GM18858 (cell line): Measurements from ENCODE around the gene TSNAXIP1.

Experiments
- ATAC-seq: cut with Tn5 transposase; IDR thresholded peaks from one replicate; pipeline ENCODE4 v1.9.1; 2021; ENCODE audit not compliant: unreplicated experiment

The TSNAXIP1 gene

DNA sequence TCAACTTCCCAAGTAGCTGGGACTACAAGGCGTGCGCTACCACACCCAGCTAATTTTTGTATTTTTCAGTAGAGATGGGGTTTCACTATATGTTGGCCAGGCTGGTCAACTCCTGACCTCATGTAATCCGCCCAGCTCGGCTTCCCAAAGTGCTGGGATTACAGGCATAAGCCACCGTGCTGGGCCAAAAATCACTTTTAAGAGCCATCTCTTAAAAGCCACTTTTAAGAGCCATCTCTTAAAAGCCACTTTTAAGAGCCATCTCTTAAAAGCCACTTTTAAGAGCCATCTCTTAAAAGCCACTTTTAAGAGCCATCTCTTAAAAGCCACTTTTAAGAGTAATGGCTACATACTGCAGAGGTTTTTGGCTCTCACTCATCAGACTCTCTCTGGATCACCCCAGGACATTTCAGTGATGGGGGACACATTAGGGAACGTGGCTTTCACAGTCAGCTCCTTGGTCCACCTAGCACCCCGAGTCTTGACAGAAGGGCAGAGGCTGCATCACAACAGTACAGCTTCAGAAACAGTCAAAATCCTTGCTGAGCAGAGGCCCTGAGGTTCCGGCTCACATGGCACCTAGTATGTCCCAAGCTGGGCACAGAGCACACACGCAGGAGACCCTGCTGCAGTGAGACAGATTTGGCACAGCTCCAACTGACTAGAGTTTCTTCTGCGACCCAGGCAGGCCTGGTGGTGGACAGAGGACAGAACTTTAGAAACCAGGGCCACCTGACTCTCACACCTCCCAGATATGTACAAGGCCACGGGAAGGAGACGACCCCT is 23.9 kb upstream of the TSNAXIP1 start:
- no peak for ATAC-seq

- ATAC-seq: no peak
Measured at GRCh38 chr16:67783353-67783725, 23.4 kb upstream of the TSNAXIP1 start.

DNA sequence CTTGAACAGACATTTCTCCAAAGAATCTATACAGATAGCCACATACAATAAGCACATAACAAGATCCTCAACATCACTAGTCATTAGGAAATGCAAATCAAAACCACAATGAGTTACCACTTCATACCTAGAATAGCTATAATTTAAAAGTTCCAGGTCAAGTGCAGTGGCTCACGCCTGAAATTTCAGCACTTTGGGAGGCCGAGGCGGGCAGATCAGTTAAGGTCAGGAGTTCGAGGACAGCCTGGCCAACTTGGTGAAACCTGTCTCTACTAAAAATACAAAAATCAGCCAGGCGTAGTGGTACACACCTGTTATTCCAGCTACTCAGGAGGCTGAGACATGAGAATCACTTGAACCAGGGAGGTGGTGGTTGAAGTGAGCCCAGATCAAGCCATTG is 20.2 kb upstream of the TSNAXIP1 start:
- ATAC-seq: no peak

DNA sequence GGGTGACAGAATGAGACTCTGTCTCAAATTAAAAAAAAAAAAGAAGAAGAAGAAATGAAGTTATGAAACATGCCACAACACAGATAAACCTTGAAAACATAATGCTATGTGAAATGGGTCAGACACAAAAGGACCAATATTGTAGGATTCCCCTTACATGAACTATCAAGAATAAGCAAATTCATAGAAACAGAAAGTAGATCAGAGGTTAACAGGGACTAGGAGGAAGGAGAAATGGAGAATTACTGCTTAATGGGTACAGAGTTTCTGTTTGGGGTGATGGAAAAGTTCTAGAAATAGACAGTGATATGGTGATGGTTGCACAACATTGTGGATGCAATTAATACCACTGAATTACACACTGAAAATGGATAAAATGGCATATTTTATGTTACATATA is 16.6 kb upstream of the TSNAXIP1 start:
- no peak for ATAC-seq

DNA sequence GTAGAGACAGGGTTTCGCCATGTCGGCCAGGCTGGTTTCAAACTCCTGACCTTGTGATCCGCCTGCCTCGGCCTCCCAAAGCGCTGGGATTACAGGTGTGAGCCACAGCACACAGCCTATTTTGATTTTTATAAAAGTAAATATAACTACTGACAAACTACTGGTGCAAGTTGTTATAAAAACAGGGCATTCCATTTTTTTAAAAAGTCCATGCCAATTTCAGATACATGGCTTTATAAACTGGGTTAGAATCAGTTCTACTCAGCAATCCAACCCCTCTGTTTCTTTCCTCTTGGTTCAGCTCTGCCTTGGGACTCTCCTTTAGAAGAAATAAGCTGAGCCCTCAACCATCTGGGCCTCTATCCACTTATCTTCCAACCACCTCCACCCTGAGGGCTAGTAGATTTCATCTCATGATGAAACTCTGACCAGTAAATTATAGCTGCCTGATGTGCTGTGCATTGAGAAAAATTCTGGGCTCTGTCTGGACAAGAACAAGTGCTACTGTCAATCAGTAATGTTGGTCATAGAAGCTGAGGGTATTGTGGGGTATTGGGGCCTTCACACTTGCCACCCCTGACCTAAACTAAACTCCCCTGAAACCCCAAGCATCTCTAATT is 10.5 kb upstream of the TSNAXIP1 start:
- ATAC-seq: no peak

DNA sequence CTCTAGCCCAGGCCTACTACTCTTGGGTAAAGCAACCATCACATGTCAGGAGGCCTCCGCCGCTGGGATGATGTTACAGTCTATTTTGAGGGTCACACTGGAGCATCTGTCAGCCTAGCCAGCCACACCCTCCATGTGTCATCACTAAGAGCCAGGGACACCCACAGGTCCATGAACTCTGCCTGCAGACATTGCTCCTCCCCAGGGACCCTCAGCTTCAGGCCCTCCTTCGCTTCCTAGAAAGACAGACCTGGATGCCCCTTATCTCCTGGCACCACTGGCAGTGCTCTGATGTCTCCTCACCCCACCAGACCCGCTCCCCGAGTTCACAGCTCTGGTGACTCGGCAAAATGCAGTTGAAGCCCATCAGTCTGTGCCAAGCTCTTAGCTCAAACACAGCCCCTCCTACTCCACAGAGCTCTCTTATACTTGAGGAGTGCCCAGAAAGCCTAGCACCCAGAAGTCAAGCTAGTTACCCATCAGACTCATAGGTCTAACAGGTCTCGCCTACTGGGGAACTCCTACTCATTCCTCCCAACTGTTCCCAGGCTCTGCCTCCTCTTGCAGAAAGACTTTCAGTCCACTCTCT is 6.3 kb upstream of the TSNAXIP1 start:
- no peak for ATAC-seq

- ATAC-seq: no peak
Measured at GRCh38 chr16:67801241-67801640, 5.4 kb upstream of the TSNAXIP1 start.

DNA sequence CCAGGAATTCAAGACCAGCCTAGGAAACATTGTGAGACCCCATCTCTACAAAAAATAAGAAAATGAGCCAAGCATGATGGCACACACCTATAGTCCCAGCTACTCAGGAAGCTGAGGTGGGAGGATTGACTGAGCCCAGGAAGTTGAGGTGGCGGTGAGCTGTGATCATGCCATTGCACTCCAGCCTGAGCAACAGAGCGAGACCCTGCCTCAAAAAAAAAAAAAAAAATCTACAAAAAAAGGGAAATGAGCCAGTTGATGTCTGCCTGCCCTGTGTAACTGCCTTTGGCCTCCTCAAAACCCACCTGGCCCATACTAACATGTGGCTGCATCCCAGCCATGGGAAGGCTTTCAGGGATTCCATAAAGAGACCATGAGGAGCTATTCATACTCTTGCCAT is 4.8 kb upstream of the TSNAXIP1 start:
- no peak for ATAC-seq

- no peak for ATAC-seq
Measured at GRCh38 chr16:67803894-67804293, 2.8 kb upstream of the TSNAXIP1 start.

- no peak for ATAC-seq
Measured at GRCh38 chr16:67804853-67805542, 1.7 kb upstream of the TSNAXIP1 start.

DNA sequence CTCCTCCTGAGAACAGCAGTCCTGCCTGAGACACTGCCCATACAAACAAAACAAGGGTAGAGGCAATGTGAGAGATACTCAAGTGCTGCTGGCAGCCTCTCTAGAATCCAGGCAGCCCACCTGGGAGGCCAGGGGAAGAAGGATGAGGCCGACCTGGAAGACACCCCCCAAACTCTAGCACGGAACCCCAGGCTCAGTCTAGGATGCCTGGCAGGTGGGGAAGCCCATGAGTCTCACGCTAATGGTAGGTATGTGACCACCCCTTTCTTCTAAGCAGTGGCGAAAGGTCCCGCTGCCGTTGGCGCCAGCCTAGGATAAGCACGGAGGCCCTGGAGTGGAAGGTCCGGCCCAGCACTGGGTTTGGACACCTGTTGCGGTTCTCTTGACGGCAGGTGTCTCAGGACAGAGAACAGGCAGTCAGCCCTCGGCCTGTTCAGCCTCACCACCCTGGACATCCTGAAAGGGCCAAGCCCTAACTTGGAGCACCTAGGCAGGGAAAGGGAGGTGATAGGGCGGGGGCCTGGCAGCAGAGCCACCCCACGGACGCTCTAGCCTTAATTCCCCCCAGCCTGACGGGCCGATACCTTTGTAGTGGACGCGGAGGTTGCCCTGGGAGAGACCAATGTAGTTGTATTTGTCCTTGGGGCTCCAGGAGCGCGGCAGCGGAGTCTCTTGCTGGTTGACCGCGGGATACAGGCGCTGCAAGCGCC is 816 bp upstream of the TSNAXIP1 start:
- no peak for ATAC-seq

DNA sequence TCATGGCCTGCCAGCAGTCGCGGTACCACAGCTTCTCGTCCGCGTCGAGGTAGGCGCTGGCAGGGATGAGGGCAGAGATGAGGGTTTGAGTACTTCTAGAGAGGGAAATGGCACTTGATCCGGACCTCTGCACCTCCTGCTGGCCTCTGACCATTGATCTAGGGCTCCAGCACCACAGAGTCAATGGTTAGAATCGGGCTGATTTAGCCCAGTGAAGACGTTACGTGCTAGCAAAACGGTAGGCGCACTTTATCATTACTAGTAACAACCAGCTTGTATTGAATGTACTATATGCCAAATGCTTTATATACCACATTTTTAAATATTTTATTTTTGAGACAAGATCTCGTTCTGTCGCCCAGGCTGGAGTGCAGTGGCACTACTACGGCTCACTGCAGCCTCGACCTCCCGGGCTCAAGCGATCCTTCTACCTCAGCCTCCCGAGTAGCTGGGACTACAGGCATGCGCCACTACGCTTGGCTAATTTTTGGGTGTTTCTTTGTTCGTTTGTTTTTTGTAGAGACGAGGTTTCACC is 526 bp downstream of the TSNAXIP1 start:
- ATAC-seq: no peak

GRCh38 chr16:67811899-67812298 is 5.2 kb downstream of the TSNAXIP1 start:
- ATAC-seq: no peak

- ATAC-seq: no peak
Measured at GRCh38 chr16:67814567-67814966, 7.9 kb downstream of the TSNAXIP1 start.

GRCh38 chr16:67820608-67821259 is 14.0 kb downstream of the TSNAXIP1 start:
- ATAC-seq: no peak

GRCh38 chr16:67822511-67822910 is 15.8 kb downstream of the TSNAXIP1 start:
- ATAC-seq: no peak

GRCh38 chr16:67825119-67825518 is 18.4 kb downstream of the TSNAXIP1 start:
- no peak for ATAC-seq

DNA sequence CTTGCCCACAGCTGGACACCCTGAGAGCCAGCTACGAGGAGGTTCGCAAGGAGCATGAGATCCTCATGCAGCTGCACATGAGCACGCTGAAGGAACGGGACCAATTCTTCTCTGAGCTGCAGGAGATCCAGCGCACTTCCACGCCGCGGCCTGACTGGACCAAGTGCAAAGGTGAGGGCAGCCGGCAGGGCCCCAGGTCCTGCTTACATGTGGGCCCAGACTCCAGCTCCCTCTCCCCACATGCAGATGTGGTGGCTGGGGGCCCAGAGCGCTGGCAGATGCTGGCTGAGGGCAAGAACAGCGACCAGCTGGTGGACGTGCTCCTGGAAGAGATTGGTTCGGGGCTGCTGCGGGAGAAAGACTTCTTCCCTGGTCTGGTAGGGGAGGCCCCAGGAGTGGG is 19.2 kb downstream of the TSNAXIP1 start:
- no peak for ATAC-seq

DNA sequence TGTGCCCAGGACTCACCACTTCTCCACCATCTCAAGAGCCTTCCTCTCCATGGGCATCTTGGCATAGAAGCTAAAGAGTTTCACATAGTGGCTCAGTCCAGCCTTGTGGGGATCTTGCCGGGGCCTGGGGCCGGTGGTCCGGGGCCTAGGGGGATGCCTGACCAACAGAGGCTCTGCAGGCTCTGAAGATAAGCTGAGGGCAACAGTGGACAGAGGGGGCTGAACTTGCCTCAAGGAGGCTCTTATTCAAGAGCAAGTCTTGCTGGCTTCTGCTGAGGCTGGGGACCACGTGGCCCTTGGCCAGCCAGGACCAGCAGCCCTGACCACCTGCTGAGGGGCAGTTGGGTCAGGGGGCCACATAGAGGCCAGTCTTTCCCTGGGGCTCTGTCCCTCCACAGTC is 22.0 kb downstream of the TSNAXIP1 start:
- no peak for ATAC-seq

GRCh38 chr16:67833030-67833414 is 26.3 kb downstream of the TSNAXIP1 start:
- no peak for ATAC-seq
